ENCODE results near the gene SOX6.

The SOX6 gene

DNA sequence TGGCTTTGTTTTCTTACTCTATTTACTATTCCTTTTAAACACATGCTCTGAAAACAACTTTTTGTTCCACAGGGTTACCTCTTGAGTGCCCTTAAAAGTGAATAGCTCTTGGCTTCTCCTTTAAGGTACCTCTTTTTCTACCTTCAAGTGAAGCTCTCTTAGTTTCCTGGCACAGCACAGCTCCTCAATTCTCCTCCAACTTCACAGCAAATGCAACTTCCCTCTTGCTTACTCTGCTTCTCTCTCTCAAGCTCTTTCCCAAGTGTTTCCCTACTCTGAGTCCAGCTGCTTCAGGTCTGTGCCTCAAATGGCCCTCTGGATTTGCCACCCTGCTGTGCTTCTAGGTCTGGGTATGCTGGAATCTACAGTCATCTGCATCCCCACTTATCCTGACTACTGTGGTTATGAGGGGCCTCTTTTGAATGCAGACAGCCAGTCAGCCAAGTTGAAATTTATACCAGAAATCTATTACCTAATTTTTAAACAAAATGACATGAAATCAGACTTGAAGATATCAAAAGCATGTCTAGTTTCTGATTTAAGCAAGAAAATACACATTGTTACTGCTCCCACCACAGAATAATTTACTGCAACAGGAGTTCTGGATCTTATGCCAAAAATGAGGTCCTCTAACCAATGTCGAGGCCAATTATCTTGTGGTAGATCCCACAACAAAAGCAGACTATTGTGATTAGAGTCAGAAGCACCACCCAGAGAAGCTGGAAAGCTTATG is 371.1 kb downstream of the SOX6 start:
- no peak for DNase-seq

DNA sequence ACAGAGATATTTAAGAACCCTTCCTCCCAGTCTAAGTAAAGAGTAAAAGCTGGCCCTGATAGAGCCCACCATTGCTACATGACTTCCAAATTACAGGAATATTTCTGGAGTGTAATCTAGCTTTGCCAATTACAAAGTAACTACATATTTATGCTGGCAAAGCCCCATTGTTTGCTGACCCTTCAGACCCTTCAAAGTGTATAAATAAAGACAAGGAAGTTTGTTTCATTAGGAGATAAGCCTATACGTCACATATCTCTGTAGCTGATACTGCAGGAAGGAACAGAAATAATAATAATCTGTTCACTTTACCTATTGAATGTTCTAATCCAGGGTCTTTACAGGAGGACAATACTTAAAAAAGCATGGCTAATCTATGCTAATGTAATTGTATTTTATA is 375.1 kb downstream of the SOX6 start:
- DNase-seq = no peak

DNA sequence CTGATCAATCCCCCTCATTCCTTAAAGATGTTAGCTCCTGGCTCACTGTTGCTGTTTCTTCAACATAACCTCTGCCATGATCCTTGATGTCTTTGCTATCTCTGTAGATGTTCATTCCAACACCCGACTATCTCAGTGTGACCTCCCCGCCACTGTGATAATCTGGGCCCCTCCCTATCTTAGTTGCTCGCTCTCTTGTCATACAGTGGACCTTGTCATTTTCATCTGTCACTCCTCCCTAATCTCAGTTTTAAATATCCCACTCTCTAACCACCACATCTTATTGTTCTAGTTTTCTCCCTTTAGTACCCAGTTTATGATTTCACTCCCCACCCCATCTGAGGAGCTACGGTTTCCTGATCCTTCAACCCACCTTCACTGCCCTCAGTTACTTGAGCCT is 379.2 kb downstream of the SOX6 start:
- DNase-seq = no peak

DNA sequence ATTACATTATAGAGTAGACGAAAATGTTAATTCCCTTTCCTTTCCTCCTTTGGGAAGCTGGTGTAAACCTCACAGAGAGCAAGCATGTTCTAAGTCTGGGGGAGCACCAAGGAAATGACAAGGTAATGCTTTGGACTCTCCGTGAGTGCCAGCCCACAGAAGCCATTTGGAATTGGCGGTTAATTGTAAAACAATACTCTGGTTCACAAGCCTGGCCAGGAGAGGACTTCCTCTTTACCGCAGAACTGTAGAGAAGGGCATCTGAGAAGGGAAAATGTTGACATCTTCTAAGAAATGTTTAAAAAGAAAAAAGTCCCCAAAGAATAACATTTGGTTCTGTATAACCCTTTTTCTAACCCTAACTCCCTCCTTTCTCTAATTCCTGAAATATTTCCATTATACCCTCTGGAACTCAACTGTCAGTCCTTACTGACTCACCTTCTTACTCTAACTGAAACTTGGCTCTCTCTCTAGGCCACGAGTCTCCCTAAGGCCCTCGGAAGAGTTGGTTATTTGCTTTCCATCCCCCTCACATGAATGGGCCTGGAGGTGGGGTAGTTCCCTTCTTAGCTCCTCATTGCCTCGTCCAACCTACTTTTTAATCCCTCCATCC is 379.8 kb downstream of the SOX6 start:
- DNase-seq = no peak

DNA sequence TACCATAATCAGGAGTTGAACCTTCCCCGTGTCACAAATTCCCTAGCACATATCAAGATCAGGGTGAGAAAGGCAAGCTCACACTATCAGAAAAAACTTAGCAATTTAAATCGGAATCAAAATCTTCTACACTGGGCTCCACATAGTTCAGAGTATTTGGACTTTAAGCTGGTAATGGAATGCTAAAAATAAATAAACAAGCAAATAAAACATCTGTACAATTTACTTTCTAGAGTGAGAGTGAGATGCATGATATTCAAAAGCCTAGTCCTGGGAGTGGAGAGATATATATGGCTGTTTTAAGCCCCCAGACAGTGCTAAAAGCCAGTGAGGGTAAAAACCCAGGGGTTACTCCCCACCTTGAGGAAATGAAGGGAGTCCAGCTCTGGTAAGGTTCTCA is 380.6 kb downstream of the SOX6 start:
- no peak for DNase-seq

DNA sequence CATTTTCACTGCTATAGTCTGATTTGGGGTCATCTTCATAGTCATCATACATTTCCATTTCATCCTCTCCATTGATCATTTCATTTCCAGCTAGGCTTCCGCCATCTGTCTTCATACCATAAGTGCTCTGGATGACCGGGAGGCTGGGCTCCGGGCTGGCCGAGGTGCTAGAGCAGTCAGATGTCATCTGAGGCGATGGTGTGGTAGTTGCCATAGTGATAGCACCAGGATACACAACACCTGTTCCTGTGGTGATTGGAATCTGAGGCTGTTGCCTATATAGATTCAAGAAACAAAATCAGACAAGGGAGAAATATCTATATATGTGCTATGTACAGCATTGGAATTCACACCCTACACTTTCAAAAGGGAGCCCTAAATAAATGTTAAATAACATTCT is 383.5 kb downstream of the SOX6 start:
- DNase-seq = no peak

DNA sequence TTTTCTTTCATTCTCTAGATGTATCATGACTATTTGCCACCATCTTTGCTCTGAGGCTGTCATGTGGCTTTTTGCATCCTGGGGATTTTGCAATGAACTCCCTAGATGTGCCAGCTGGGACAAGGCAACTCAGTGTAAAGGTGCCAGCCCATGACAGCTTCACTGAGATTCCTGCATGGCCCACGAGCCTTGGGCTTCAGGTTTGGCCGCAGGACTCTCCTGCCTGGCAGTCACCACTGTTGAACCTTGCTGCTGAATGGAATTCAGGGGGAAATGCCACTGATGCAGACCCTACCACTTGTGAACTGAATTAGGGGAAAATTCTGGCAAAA is 385.2 kb downstream of the SOX6 start:
- no peak for DNase-seq

DNA sequence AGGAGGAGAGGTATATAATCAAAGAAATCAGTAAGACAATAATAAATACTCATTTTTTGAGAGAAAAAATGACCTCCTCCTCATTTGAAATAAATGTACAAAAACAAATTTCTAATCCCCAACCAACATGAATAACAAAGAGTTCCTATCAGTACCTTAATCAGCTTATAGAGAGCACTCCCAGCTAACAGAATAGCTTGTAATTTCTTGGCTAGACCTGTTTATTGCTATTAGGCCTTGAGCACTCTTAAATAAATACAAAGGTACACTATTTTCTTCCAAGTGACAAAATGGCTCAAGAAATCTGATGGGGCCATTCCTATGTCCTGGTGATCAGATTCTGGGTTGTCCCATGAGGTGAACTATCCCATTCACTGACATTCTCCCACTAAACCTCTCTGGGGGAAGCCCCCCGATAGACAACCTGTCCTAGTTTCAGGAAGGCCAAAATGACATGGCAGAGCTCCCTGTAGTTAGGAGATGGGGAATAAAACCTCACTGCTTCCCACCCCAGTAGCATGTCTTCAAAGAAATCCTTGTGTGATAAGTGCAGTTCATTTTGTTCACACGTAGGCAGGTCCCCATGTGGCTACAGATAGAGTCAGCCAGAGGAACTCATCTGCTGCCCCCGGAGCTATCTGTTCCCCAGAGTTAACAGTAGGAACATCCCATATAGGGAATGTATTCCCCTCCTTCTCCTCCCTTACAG is 385.7 kb downstream of the SOX6 start:
- no peak for DNase-seq

DNA sequence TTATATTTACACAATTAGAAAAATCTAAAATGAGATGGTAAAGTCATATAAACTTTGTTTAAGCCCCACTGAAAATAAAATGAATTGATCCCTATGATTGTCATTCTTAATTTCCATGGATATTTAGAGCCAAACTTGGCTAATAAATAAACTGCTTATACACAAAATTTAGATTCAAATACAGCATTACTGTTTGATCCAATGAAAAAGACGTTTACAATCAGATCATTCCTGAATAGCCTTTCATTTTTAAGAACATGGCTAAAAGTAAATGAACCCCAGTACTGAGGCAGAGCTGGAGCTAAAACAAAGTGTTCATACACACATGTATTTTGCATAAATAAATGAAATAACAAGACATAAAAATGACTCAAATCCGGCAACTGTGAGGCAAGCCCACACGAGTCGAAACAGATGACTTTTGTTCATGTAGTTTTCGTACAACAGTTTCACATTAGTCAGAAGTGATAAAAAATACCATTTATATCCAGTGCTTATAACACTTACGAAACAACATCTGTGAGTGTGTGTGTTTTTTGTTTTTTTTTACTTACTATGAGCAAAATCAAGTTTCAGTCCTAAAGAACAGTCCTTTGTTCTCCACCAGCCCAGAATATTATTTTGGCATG is 386.5 kb downstream of the SOX6 start:
- DNase-seq = no peak

DNA sequence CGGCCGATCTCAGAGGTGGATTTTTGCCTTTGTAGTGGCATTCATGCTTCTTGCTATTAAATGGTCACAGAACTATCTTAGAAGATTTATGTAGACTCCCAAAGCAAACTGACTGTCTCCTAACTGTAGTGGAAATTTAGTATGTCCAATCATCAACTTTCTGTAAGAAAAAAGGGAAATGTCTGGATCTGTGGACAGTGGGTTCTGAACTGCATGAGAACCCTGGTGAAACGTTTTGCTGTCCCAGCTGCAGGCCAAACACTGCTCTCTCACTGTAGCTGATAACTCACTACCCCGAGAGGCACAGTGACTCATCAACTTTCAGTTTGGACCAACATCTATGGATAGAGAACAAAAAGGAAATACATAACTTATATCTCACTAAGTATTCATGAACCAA is 387.1 kb downstream of the SOX6 start:
- no peak for DNase-seq

DNA sequence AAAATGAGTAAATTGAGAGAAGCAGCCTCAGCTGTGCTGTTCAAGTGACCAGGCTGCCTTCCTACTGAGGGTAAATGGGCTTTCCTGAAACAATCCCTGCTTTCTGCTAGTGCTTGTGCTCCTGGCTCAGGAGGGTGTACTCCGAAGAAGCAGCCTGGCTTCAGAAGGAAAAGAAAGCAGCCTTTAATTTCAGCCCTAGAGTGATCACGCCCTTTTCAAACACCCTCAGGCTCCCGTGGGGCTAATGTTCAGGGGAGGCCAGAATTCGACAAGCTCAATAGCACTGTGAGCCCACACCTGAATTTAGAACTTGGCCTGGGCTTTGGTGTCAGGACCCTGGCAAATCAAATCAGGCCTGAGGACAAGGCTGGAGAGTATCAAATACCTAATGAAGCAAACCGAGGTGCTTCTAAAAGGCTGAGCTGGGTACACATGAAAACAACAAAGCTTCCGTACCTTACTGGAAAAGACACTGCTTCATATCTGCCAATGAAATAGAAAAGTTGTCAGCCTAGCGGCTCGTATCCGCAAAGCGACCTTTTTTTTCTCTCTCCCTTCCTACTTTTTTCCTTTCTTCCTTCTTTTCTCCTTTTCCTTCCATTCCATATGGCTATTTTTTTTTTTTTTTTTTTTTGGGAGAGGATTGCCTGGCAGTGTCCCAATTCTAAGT is 387.8 kb downstream of the SOX6 start:
- no peak for DNase-seq

DNA sequence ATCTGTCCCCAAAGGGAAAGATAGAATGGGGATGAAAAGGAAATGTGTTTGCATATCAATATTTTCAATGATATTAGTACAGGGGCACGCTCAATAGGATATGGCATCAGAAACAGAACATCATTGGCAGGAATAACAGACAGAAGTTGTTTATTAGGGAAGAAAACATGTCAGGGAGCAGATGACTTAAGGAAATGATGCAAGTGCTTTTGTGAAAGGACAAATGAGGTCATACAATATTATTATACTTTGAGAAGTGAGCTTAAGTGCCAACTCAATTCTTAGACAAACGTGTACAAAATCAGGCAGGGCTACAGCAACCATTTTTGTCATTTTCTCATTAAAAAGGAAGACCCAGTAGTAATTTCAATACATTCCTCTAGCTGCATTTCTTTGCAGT is 388.4 kb downstream of the SOX6 start:
- DNase-seq = no peak

DNA sequence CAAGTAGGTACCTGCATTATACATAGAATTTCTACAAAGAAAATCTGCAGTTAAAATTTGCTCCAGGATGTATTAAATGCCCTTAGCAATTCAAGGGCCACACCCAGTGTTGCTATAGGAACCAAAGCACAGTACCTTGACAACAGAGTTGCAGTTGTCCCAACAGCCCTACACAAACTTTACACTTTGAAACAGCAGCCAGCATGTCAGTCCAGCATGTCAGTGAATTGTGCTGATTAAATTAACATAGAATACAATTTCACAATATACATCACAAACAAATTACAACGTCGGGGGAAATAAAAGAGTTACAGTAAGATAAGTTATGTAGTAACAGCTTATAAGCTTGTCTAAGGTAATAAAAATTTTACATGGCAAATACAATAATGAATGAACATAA is 389.2 kb downstream of the SOX6 start:
- no peak for DNase-seq

DNA sequence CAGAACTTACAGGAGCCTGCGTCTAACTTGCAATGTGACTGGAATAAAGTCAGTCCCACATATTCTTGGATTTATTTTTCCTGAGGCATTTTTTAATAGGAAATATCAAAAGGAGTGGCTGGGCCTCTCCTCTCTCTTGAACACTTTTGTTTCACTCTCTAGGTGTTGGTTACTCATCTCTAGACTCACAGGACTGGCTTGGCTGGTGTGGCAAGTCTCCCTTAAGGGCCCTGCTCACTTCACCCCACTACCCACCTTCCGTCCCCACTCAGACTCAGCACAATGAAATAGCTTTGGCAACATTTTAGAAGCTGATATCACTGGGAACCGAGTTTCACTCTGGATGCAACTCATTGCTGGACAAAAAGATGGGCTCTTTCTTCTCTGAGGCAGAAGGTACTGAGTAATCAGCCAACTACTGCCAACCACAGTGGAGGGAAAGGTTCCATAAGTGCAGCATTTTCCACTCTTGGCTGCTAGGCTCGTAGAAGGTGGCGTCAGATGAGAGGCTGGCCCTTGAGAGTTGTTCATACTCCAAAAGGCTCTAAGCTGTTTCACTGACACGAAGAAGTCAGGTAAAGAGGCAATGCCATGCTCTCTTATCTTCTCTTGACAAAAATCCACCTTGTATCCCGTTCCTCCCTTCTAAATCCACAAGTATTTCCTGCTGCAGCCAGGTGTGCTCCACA is 390.6 kb downstream of the SOX6 start:
- no peak for DNase-seq

DNA sequence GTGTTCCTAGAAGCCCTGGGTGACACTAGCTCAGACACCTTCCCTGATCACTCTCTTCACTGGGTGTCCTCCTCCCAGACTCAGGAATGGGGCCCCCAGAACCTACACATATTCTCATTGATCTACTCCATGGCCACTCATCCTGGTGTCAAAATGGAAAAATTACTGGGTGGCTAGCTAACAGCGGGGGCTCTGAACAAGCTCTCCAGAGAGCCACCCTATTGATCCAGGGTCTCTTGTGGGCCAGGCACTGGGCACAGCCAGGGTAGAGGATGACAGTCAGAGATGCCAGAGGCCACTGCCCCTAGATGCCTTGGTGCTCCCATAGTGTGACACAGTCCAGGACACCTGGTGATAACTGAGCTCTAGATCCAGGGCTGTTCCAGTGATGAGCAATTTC is 393.1 kb downstream of the SOX6 start:
- no peak for DNase-seq

DNA sequence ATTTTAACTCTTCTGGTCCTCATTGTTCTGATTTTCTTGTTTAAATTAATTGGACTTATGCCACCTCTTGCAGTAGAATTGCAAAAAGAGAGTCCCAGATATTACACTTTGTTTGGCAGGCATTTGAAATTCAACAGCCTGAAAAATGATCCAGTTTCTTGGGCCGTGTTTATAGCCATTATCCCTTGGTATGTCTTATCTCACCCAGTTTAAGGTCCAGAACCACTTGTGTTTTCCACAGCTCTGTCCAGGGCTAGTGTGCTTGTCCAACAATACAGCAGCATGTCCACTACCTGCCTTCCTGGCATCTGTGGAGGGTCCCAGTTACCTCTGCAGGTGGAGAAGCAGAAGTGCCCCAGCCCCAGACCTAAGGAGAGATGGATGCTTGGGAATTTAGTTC is 397.4 kb downstream of the SOX6 start:
- DNase-seq = no peak

DNA sequence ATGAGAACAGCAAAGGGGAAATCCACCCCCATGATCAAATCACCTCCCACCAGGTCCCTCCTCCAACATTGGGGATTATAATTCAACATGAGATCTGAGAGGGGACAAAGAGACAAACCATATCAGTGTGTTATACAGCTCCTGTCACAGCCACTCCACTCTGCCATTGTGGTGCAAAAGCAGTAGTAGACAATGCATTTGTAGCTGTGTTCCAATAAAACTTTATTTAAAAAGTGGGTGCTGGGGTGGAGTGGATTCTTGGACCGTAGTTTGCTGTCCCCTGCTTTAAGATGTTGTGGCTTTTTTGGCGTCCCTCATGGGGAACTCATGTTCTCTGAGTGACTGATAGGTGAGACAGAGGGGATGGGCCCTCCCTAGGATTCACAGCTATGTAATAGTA is 399.1 kb downstream of the SOX6 start:
- no peak for DNase-seq

DNA sequence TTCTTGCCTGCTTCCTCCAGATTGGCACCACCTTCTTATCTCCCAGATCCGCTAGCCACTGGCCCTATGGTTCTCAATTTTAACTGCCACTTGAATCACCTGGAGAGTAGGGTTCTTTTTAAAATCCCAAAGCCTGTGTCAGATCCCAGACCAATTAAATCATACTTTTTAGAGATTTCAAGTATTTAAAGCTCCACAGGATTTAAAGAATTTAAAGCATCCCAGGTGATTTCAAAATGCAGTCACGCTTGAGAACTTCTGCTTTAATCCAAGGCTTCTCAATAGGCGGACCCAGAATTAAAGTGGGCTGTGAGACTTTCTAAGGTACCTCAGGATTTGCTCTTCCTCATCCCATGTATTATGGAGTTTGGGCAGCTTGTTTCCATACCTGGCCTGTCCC is 400.0 kb downstream of the SOX6 start:
- no peak for DNase-seq

DNA sequence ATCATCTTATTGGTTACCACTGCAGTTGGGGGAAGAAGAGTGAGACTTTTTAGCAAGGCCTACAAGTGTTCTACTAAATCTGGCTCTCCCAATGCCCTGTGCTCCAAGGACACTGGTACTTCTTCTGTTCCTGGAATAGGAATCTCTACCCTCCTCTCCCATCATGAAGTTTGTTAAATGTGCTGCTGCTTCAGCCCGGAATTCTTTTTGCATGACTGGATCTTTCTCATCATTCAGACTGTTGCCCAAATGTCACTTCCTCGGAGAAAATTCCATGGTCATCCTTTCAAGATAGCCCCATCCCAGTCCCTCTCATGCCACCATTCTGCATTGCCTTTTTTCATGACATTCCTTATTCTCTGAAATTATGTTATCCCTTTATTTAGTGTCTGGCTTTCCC is 400.8 kb downstream of the SOX6 start:
- DNase-seq = no peak

DNA sequence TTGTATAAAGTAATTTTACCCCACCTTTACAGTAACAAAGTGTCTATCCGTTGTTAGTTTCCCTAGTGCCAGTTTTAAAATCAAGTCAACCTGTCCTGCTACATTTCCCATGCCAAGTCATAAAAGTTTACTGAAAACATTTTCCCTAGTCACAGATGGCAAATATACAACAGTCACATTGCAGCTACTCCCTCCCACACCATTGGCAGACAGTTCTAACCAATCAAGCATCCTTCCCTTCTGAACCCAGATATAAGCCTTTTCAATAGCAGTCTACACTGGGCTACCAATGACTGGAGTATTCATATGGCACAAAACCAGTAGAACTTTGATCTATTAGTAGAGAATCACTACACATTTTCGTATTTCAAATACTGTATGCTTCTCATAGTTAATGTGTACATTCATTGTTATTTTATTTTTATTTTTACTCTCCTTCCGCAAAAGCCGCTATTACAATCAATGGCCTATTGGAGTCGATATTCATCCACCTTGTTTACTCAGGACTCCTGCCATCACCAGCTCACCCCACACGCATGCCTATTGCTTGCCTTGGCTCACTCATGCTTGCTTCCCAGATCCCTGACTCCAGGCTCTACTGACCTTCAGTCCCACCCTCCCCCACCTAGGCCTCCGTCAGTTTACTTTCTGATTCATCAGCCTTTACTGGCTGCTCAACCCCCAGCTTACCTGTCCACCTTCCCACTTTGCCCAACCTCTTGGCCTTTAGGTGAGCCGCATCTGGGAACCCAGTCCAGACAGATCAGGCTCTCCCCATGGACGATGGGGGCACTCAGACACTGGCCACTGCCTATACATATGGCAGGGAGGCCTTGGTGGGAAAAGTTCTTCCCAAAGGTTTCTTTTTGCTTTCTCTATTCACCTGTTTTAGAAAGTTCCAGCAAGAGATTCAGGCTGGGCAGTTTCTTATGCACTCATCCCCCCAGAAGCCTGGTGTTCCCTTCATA is 408.4 kb downstream of the SOX6 start:
- no peak for DNase-seq

DNA sequence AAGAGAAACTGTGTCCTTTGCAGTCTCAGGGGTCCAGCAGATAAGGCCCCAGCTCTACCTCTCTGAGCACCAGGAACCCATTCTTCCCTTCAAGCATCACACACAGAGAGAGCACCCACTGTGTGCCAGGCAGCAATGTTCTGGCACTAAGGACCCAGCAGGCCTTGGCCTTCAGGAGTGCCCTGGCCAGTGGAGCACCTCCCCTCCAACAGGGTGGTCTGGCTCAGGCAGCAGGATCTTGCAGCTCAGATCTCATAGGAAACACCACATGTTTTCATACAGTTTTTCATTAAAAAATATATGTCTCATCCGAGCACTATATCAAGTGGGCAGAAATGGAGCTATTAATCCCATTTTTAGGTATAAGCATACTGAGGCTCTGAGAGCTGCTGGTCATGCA is 410.6 kb downstream of the SOX6 start:
- no peak for DNase-seq

DNA sequence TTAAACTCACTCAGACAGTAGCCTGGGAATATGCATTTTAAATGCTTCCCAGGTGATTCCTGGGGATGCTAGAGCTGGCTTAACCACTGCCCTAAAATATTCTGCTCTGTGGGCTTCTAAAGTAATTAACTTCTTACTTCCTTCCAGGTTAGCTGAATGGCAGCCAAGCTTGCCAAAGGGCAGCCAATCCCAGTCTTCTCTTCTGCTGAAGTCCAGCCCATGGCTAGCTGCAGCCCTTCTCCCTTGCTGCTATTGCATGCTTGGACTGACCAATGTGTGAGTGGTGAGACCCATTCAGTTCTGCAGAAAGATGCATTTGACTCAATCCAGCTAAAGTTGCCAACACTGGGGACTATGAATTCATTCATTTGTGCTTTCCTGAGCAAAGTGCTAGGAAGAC is 411.9 kb downstream of the SOX6 start:
- DNase-seq = no peak

Data from NCI-H1694 treated with DMSO at 0.1 percent for 48 hours (cell line).